Measurements from ENCODE around the gene PPA2.

DNA sequence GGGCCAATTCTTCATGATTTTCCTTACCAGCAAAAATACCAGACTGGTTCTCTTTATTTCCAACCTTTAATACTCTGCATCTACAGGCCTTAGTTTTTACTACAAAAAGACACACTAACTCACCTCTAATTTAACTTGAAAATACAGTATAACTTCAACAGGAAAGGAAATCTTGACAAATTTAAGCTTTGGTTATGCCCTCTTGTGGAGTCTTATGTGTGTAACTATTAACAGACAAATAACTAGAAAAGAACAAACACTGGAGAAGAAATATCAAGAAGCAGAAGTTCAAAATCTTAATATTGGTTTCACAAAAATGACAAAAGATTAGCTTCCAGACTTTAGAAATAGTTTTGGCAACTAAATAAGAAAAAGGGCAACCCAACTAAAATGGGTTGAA is 33.0 kb downstream of the PPA2 start:
- TF ChIP-seq POLR2A (IDR thresholded peaks at IDR 0.05) (no peak), POLR2AphosphoS5 (IDR thresholded peaks at IDR 0.05) (no peak)
- TF ChIP-seq, protein P1, sequence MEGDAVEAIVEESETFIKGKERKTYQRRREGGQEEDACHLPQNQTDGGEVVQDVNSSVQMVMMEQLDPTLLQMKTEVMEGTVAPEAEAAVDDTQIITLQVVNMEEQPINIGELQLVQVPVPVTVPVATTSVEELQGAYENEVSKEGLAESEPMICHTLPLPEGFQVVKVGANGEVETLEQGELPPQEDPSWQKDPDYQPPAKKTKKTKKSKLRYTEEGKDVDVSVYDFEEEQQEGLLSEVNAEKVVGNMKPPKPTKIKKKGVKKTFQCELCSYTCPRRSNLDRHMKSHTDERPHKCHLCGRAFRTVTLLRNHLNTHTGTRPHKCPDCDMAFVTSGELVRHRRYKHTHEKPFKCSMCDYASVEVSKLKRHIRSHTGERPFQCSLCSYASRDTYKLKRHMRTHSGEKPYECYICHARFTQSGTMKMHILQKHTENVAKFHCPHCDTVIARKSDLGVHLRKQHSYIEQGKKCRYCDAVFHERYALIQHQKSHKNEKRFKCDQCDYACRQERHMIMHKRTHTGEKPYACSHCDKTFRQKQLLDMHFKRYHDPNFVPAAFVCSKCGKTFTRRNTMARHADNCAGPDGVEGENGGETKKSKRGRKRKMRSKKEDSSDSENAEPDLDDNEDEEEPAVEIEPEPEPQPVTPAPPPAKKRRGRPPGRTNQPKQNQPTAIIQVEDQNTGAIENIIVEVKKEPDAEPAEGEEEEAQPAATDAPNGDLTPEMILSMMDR (IDR thresholded peaks at IDR 0.05) = no peak

All from transverse colon (tissue), 4 donors.